KOPT-K1 (cell line): Measurements from ENCODE around the gene NFS1.
"Not testable (repeated sequence)": the region's sequence is repeated elsewhere in the genome, so short reads cannot be mapped to it uniquely, and the experiment has no call there.

Experiments
- H3K27ac ChIP-seq: fragments of 200-600 bp; sonication (generic); 2 replicates; pipeline ENCODE4 v1.5.1; 2016; ENCODE audit warnings: antibody characterized with exemption, mild to moderate bottlenecking, low read depth, low read length; ENCODE audit not compliant: poor library complexity, severe bottlenecking
- H3K36me3 ChIP-seq: fragments of 200-600 bp; sonication (generic); 2 replicates; pipeline ENCODE4 v1.5.1; 2017; ENCODE audit warnings: antibody characterized with exemption, mild to moderate bottlenecking, low read length, moderate library complexity; ENCODE audit not compliant: insufficient read depth
- H3K9me3 ChIP-seq: fragments of 200-600 bp; sonication (generic); 2 replicates; pipeline ENCODE4 v1.5.1; 2017; ENCODE audit warnings: antibody characterized with exemption, low read length, mild to moderate bottlenecking; ENCODE audit not compliant: insufficient read depth, poor library complexity, severe bottlenecking

Gene NFS1

GRCh38 chr20:35704514-35705261 is 5.5 kb upstream of the NFS1 start:
- peaks cover 94% of the 10 kb centered on the region for H3K36me3 ChIP-seq
- no peak overlapping the region for H3K27ac ChIP-seq
- no peaks in the 10 kb centered on the region for H3K9me3 ChIP-seq

DNA sequence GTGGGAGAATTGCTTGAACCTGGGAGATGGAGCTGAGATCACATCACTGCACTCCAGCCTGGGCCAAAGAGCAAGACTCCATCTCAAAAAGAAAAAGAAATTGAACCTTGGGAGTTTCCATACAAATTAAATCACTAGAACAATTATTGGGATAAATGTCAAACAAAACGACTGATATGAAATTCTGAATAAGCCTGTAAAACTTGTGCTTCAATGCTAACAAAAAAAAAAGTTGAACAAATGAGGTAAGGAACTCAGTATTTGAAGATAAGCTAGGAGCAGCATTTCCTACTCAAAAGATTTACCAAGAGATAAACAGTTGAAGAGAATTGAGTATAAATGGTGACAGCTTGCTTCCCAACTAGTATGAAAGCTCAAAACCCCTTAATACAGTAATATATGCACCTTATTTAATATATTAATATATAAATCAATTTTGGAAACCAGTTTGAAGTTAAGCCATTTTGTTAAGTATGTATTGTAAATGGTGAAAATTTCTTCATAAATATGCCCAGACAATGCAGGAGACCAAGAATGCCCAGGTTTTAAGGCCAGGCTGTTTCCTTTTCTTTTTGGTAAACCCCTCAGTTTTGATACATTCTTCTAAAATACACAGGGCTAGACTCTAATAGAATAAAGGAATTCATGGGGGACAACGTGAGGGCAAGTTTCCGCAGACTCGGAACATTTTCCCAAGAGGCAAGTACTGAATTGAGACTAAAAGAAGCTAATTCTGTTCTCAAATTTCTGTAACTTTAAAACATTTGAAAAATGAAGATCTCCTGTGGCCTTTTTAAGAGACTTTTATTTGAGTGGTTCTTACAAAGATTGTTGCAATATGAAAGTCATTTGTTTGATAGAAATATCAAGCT is 3.9 kb upstream of the NFS1 start:
- Histone ChIP-seq H3K36me3 (peaks cover 78% of the 10 kb centered on the region), H3K9me3 (no peaks in the 10 kb centered on the region), H3K27ac (no peak overlapping the region)

GRCh38 chr20:35702051-35702823 is 3.1 kb upstream of the NFS1 start:
- Histone ChIP-seq H3K27ac (no peak overlapping the region), H3K9me3 (no peaks in the 10 kb centered on the region), H3K36me3 (peaks cover 70% of the 10 kb centered on the region)

GRCh38 chr20:35700625-35701148 is 1.5 kb upstream of the NFS1 start:
- H3K9me3 ChIP-seq, result no peaks in the 10 kb centered on the region
- peaks cover 54% of the 10 kb centered on the region for H3K36me3 ChIP-seq
- no peak overlapping the region for H3K27ac ChIP-seq

DNA sequence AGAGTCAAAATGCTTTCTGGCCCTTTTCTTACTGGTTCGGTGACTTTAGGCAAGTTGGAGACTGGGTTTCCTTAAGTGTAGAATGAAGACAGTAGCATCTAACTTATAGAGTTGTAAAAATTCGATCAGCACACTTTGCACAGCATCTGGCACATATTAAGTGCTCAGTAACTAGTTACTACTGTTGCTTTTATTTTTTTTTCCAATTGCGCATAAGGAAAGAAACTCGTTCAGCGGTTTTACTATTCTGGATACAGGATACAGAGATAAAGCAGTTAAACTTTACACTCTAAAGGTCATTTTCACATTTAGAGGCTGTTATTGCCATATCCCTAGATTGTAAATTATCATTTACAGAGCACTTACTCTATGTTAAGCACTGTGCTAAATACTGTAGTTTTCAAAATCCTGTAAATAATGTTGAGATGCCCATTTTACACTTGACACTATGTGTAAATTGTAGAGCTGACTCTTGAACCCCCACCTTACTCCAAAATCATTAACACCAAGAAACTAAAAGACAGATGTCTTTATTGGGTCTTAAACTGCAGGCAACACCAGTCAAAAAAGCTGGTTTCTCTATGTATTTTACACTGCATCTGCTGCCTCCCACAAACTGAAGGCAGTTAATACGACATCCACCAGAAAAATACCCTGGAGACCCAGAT is 939 bp upstream of the NFS1 start:
- H3K36me3 ChIP-seq, result peaks cover 53% of the 10 kb centered on the region
- H3K27ac ChIP-seq, result peak overlapping the region; percentile 84
- no peaks in the 10 kb centered on the region for H3K9me3 ChIP-seq

DNA sequence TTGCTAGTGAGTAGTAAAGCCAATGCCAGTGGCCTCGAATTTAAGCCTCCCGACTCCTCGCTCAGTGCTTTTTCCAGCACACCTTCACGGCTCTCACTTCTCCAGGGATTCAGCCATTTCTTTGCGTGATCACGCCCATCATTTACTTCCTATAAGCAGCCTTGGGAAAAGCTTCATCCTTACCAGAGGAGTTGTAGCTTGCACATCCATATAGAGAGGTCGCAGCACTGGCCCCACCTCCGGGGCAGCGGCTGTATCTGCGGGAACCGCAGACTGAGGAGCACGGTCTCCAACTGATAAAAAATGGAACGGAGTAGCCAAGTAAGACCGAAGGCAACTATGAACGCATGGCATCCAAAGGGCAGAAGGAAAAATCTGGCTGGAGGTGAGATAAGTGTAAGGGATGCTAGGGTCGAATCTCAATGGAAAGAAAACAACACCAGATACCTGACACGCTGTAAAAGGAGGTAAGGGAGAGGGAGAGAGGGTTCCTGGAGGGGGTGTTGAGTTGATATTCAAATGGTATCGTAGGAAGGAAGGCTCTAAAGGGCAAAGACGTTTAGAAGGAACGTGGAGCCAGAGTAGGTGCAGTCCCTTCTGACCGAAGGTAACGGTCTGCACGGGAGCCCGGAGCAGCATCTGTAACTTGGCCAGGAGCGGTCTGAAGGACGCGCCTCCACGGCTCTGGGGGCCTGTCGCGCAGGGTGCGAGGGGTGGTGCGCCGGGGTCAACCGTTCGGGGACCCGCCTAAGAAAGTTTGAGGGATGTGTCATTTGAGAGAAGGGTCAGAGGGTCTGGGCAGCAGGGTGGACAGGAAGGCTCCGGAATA is 640 bp downstream of the NFS1 start:
- Histone ChIP-seq H3K36me3 (peaks cover 52% of the 10 kb centered on the region), H3K9me3 (no peaks in the 10 kb centered on the region), H3K27ac (peak overlapping the region; percentile 84)

GRCh38 chr20:35697696-35698297 is 1.4 kb downstream of the NFS1 start:
- Histone ChIP-seq H3K36me3 (peaks cover 50% of the 10 kb centered on the region), H3K9me3 (no peaks in the 10 kb centered on the region), H3K27ac (peak overlapping the region; percentile 84)

DNA sequence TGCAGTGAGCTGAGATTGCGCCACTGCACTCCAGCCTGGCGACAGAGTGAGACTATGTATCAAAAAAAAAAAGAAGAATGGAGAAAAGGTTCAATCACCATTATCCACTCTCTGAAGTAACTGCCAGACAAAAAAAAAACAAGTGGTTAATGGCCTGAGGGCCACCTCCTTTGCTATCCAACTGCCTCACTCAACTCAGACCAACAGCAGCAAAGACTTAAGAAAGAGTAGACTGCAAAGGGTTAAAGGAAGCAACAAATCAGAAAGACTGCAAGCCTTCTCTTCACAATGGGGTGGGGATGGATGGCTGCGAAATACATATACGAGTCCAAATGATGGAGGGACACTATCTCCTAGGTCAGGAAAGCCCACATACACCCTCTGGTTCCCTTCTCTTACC is 3.2 kb downstream of the NFS1 start:
- H3K27ac ChIP-seq, result no peak overlapping the region
- H3K9me3 ChIP-seq, result no peaks in the 10 kb centered on the region
- peaks cover 46% of the 10 kb centered on the region for H3K36me3 ChIP-seq

GRCh38 chr20:35695245-35695749 is 3.9 kb downstream of the NFS1 start:
- Histone ChIP-seq H3K36me3 (peaks cover 45% of the 10 kb centered on the region), H3K27ac (no peak overlapping the region), H3K9me3 (no peaks in the 10 kb centered on the region)

- H3K27ac ChIP-seq, result no peak overlapping the region
- peaks cover 82% of the 10 kb centered on the region for H3K36me3 ChIP-seq
These were observed 8.9 kb downstream of the NFS1 start for GRCh38 chr20:35690265-35690664.

DNA sequence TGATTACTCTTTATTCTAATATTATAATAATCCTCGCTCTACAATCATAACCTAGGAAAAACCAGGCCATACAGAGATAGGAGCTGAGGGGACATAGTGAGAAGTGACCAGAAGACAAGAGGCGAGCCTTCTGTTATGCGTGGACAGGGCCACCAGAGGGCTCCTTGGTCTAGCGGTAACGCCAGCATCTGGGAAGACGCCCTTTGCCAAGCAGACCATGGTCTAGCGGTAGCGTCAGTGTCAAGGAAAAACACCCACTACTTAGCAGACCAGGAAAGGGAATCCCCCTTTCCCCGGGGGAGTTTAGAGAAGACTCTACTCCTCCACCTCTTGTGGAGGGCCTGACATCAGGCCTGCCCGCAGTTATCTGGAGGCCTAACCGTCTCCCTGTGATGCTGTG is 12.3 kb downstream of the NFS1 start:
- peaks cover 59% of the 10 kb centered on the region for H3K36me3 ChIP-seq
- not testable (repeated sequence) for H3K27ac ChIP-seq, H3K9me3 ChIP-seq

More at GRCh38 chr20:35690265-35690664, 8.9 kb downstream of the NFS1 start:
- no peaks in the 10 kb centered on the region for H3K9me3 ChIP-seq

GRCh38 chr20:35685368-35685767 is 13.8 kb downstream of the NFS1 start:
- not testable (repeated sequence) for H3K27ac ChIP-seq, H3K9me3 ChIP-seq
- H3K36me3 ChIP-seq, result peaks cover 56% of the 10 kb centered on the region

- H3K36me3 ChIP-seq, result peaks cover 41% of the 10 kb centered on the region
- H3K27ac ChIP-seq, result no peak overlapping the region
- no peaks in the 10 kb centered on the region for H3K9me3 ChIP-seq
These were observed 17.2 kb downstream of the NFS1 start for GRCh38 chr20:35681960-35682359.
